ENCODE data around the gene RNFT1.
"Not testable (repeated sequence)": the region's sequence is repeated elsewhere in the genome, so short reads cannot be mapped to it uniquely, and the experiment has no call there.

The RNFT1 gene

DNA sequence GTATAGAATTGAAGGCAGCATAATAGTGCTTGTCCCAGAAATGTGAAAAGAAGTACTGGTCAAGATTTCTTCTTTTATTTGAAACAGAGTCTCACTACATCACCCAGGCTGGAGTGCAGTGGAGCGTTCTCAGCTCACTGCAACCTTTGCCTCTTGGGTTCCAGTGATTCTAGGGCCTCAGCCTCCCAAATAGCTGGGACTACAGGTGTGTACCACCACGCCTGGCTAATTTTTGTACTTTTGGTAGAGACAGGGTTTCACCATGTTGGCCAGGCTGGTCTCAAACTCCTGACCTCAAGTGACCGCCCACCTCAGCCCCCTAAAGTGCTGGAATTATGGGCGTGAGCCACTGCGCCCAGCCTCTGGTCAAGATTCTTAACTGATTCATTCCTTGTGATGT lies 43.9 kb downstream of the RNFT1 start:
- not testable (repeated sequence) for DNase-seq

DNA sequence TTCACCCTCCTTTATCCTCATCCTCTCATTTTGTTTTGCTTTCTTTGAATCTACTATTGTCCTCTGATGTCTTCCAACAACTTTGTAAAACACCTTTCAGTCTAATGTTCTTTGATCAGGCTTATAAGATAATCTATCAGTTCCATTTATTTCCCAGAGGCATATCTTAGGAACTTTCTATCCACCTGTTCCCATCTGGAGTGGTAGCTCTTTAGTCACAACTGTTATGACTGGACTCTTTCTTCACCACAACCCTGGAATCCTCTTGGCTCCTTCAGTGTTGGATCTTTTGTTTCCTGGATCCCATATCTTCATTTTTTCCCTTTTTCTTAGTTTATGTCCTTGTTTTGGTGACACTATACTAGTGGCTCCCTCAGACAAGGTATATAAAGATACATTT lies 48.1 kb downstream of the RNFT1 start:
- DNase-seq: no peak

DNA sequence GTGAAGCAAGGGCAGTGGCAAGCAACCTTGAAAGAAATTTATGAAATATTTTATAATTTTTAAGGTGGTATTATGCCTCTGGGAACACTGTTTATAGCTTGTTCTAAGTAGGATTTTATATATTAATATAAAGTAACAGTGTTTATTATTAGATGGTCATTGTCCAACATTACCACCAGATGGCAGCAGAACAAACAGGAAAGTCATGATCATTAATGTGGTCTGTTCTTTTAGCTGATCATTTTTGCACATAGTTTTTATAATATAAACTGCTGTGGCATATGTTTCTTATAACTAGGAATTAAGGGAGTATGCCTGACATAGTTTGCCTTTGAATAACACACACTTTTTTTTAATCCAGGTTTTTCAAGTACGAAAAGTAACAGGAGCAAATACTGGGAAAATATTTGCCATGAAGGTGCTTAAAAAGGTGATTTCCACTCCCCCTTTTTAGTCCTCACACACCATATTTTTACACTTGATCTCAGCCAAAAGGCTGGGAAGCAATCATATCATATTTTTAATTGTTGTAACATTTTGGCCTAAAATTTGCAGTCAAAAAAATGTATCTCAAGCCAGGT lies 50.2 kb downstream of the RNFT1 start:
- DNase-seq: peak; percentile 60

- DNase-seq: no peak
These were observed 57.1 kb downstream of the RNFT1 start for GRCh38 chr17:59907467-59907866.

DNA sequence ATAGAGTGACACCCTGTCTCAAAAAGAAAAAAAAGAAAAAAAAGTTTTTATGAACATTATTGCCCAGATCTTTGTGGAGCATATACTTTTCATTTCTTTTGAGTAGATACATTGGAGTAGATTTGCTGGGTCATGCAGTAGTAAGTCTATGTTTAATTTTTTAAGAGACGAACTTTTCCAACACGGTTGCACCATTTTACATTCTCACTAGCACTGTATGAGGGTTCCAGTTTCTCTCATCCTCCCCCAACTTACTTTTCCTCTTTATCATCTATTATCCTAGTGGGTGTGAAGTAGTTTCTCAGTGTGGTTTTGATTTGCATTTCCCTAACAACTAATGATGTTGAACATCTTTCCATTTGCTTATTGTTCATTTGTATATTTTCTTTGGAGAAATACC lies 61.1 kb downstream of the RNFT1 start:
- no peak for DNase-seq

Data from OCI-M1 (cell line).